Fibroblast of the aortic adventitia (primary cell): Measurements from ENCODE around the gene MFAP3. TPM values are rescaled to one million over a fixed set of nuclear protein-coding genes. Genes with fewer than 3 reads are reported as not detected.

ENCODE experiments used
- DNase-seq: peaks from one replicate; pipeline ENCODE4 v3.0.0-alpha.2; 2010; ENCODE audit warnings: low read depth
- H3K4me3 ChIP-seq: 2 replicates; pipeline ENCODE4 v1.5.1; 2011; ENCODE audit warnings: low read depth, mild to moderate bottlenecking, control low read depth, low read length, moderate library complexity
- total RNA-seq: library from RNA; depleted of rRNA; stranded (reverse); fragments of >200 nt; gene quantifications from 2 replicates; pipeline ENCODE4 v1.2.3, GENCODE V29; 2012; ENCODE audit warnings: low replicate concordance
- TF ChIP-seq, protein P1 (sequence below): IDR thresholded peaks from 2 replicates; pipeline ENCODE4 v1.5.1; 2011; ENCODE audit warnings: mild to moderate bottlenecking, low read length, control low read depth, inconsistent platforms; ENCODE audit not compliant: insufficient read depth

Gene MFAP3
- total RNA-seq, 1 donor = 75.3 TPM

DNA sequence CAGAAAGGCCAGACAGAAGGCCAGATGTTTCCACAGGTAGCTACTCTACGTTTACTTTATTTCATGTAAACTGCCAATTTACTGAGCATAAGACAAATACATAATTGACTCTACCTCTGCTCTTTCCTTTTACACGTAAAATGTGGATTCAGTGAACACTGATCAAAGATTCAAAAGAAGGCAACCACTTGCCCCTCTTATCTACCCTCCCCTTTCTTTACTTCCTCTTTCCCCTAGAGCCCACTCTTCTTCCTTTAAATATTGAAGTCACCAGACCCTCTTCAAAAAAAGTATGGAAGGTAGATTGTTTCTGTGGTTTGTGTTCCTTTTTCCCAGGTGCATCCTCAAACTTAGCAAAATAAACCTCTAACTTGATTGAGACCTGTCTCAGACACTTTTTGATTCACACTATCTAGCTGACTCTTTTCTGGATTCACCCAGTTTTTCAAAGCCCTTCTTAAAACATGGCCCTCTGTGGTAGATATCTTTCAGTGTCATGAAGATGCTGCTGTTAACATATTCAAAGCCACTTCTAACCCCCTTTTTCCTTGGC, 6.8 kb upstream of the MFAP3 start:
- H3K4me3 ChIP-seq = no peak overlapping the region
- TF ChIP-seq, protein P1, sequence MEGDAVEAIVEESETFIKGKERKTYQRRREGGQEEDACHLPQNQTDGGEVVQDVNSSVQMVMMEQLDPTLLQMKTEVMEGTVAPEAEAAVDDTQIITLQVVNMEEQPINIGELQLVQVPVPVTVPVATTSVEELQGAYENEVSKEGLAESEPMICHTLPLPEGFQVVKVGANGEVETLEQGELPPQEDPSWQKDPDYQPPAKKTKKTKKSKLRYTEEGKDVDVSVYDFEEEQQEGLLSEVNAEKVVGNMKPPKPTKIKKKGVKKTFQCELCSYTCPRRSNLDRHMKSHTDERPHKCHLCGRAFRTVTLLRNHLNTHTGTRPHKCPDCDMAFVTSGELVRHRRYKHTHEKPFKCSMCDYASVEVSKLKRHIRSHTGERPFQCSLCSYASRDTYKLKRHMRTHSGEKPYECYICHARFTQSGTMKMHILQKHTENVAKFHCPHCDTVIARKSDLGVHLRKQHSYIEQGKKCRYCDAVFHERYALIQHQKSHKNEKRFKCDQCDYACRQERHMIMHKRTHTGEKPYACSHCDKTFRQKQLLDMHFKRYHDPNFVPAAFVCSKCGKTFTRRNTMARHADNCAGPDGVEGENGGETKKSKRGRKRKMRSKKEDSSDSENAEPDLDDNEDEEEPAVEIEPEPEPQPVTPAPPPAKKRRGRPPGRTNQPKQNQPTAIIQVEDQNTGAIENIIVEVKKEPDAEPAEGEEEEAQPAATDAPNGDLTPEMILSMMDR = no peak

DNA sequence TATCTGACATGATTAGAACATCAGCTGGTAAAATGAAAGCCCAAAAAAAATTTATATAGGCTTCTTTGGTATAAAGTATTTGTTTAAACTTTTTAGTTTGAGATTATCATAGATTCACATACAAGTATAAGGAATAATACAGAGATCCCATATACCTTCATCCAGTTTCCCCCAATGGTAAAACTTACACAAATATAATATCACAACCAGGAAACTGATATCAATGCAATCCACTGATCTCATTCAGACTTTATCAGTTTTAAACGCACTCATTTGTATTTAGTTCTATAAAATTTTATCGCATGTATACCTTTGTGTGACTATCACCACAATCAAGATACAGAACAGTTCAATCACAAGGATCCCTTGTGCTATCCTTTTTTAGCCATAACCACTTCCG, 3.8 kb upstream of the MFAP3 start:
- TF ChIP-seq, protein P1 = no peak
- no peak for DNase-seq
- H3K4me3 ChIP-seq = no peak overlapping the region

More for the DNA sequence above, 6.8 kb upstream of the MFAP3 start:
- no peak for DNase-seq

DNA sequence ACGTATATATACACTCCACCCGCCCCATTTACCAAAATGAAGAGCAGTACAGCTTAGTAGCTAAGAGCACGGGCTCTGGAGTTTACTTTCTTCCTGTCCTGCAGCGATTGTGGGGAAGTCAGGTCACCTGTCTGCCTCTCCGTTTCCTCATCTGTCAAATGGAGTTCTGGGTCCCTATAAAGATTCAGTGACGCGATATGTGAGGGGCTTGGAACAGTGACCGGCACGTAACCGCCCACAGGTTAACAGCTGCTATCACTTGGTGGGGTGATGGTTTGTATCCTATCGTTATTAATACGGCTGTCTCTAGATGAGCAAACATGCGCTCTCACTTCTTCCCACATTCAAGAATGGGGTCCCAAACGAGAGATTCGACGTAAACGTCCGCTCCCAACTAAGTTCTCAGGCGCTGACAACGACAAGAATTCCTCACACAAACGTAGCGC, 483 bp upstream of the MFAP3 start:
- no peak for DNase-seq

DNA sequence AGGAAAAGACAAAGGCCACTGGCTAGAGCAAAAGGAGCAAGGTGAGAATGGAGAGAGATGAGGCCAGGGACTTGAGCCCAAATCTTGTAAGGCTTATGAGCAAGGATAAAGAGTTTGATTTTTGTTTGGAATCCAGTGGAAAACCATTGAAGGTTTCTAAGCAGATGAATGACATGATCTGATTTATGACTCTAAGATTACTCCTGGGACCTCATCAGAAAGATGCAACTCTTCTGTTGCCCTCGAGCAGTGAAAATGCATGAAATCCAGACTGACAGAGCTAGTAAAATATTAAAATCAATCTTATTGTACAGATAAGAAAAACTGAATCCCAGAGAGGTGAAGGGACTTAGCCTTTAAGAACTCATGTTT, 677 bp downstream of the MFAP3 start:
- TF ChIP-seq, protein P1 = no peak
- peak overlapping the region; percentile 94 for H3K4me3 ChIP-seq
- DNase-seq = no peak

More for the DNA sequence above, 483 bp upstream of the MFAP3 start:
- H3K4me3 ChIP-seq = peak overlapping the region; percentile 94
- TF ChIP-seq, protein P1 = no peak

DNA sequence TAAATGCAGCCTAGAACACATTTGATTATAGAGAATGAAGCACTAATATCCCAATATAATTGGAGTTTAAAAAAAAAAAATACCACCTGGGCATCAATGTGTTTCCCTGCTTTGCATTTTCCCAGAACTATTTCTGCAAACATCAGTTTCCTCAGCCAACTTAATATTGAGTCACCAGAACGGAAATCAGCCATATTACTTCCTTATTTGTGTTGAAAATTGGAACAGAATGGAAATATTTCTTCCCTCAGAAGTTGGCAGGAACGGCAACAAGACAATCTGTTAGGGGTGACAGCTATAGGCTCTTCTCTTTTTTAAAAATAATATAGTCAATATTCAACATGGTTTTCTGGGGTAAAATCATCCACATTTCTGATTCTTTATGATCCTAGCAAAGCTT, 4.0 kb downstream of the MFAP3 start:
- TF ChIP-seq, protein P1 = no peak
- no peak overlapping the region for H3K4me3 ChIP-seq
- peak; percentile 41 for DNase-seq

DNA sequence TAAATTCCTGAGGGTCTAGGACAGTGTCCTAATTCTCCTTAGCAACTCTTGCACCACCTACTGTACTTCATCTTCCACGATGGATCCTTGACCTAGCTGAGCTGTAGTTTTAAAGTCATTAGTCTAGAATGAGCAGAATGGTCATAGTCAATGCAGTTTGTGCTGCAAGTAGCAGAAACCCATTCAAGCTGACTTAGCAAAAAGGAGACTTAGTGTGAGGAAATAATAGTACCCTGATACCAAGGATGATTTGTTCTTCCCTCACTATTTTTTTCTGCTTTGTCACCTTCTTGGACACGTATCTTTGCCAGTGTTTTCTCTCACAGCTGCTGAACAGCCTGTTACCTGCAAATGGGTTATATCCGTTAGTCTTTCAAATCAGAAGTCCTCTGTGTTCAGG, 5.3 kb downstream of the MFAP3 start:
- DNase-seq = no peak
- no peak overlapping the region for H3K4me3 ChIP-seq
- TF ChIP-seq, protein P1 = no peak

DNA sequence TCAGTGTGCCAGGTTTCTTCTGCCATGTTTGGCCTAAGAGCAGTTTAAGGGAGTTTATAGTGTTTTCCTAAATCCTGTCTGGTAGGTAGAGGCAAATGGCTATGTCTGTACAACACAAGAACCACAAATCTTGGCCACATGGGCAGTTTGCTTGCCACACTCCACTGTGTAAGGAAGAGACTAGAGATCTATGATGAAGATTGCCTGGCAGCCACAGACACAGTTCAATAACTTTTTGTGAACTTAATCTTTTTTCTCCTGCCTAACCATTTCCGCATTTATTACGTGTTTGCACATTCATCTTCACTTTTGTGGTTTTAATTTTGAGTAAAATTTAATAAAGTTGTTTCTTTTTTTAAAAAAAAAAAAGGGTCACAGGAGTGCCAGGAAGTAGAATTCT, 5.8 kb downstream of the MFAP3 start:
- H3K4me3 ChIP-seq = no peak overlapping the region
- TF ChIP-seq, protein P1 = no peak
- no peak for DNase-seq
